Measurements from ENCODE around the gene IGFALS.

Gene IGFALS

GRCh38 chr16:1740781-1741490 lies 52.6 kb downstream of the IGFALS start:
- no peak for TF ChIP-seq CTCF (IDR thresholded peaks at IDR 0.05; ENCODE audit: borderline replicate concordance, insufficient read depth, low read depth, low read length)
- no peak overlapping the region for H3K4me3 ChIP-seq (ENCODE audit: low read depth, low read length)
